ENCODE results near the gene ATP1B3. TPM values are rescaled to one million over a fixed set of nuclear protein-coding genes. Genes with fewer than 3 reads are reported as not detected.

The ATP1B3 gene
- total and polyA plus RNA-seq, 9 donors, result 36.7 to 140 (median 51.2) TPM

- intact Hi-C loops (cut with DNase I), result no loop called here
- no peak for DNase-seq
- H3K4me1 ChIP-seq (ENCODE audit: insufficient read depth), result no peaks in the 10 kb centered on the region
- no peaks in the 10 kb centered on the region for H3K36me3 ChIP-seq
- H3K27me3 ChIP-seq, result no peaks in the 10 kb centered on the region
- H3K27ac ChIP-seq, result no peak overlapping the region
- no peaks in the 10 kb centered on the region for H3K9me3 ChIP-seq
- no peak for TF ChIP-seq POLR2A (IDR thresholded peaks at IDR 0.05)
- no peak for TF ChIP-seq CTCF (IDR thresholded peaks at IDR 0.05)
- TF ChIP-seq EP300 (IDR thresholded peaks at IDR 0.05), result no peak
- 86 to 95% (median 87%) methylated on average over 1 of the region's 1 CpG for whole genome bisulfite sequencing, 3 donors
- H3K4me3 ChIP-seq, result no peak overlapping the region
Measured at GRCh38 chr3:141854599-141854998, 21.8 kb upstream of the ATP1B3 start.

- H3K4me1 ChIP-seq (ENCODE audit: insufficient read depth), result no peaks in the 10 kb centered on the region
- no peaks in the 10 kb centered on the region for H3K27me3 ChIP-seq
- no peaks in the 10 kb centered on the region for H3K36me3 ChIP-seq
- WGBS, 3 donors, result 75 to 81% (median 76%) methylated on average over 2 of the region's 2 CpGs
- TF ChIP-seq EP300 (IDR thresholded peaks at IDR 0.05), result no peak
- TF ChIP-seq CTCF (IDR thresholded peaks at IDR 0.05), result no peak
- TF ChIP-seq POLR2A (IDR thresholded peaks at IDR 0.05), result no peak
- no peak overlapping the region for H3K27ac ChIP-seq
- intact Hi-C loops (cut with DNase I), result no loop called here
- no peak for DNase-seq
- H3K9me3 ChIP-seq, result no peaks in the 10 kb centered on the region
- no peak overlapping the region for H3K4me3 ChIP-seq
Measured at GRCh38 chr3:141858312-141858711, 18.1 kb upstream of the ATP1B3 start.

- Histone ChIP-seq H3K27me3 (no peaks in the 10 kb centered on the region), H3K36me3 (no peaks in the 10 kb centered on the region), H3K9me3 (no peaks in the 10 kb centered on the region), H3K27ac (no peak overlapping the region), H3K4me1 (ENCODE audit: insufficient read depth) (no peaks in the 10 kb centered on the region), H3K4me3 (no peak overlapping the region)
- DNase-seq, result no peak
- intact Hi-C loops (cut with DNase I), result no loop called here
- TF ChIP-seq CTCF (IDR thresholded peaks at IDR 0.05) (no peak), POLR2A (IDR thresholded peaks at IDR 0.05) (no peak), EP300 (IDR thresholded peaks at IDR 0.05) (no peak)
- 92 to 96% (median 94%) methylated on average over 4 of the region's 4 CpGs for WGBS, 3 donors
Measured at GRCh38 chr3:141859651-141860050, 16.8 kb upstream of the ATP1B3 start.

GRCh38 chr3:141860086-141860669 is 16.3 kb upstream of the ATP1B3 start:
- no peaks in the 10 kb centered on the region for H3K36me3 ChIP-seq
- H3K27me3 ChIP-seq, result no peaks in the 10 kb centered on the region
- H3K4me1 ChIP-seq (ENCODE audit: insufficient read depth), result no peaks in the 10 kb centered on the region
- DNase-seq, result no peak
- H3K27ac ChIP-seq, result no peak overlapping the region
- no peak overlapping the region for H3K4me3 ChIP-seq
- no peaks in the 10 kb centered on the region for H3K9me3 ChIP-seq
- 86 to 91% (median 91%) methylated on average over 2 of the region's 2 CpGs for WGBS, 3 donors
- TF ChIP-seq CTCF (IDR thresholded peaks at IDR 0.05), result no peak
- TF ChIP-seq POLR2A (IDR thresholded peaks at IDR 0.05), result no peak
- no peak for TF ChIP-seq EP300 (IDR thresholded peaks at IDR 0.05)
- intact Hi-C loops (cut with DNase I), result no loop called here

Data from ovary (tissue), 9 donors.